HG02623 (cell line): ENCODE data around the gene CENPT.
"Not testable (repeated sequence)": the region's sequence is repeated elsewhere in the genome, so short reads cannot be mapped to it uniquely, and the experiment has no call there.

Experiments used
- ATAC-seq: cut with Tn5 transposase; IDR thresholded peaks from one replicate; pipeline ENCODE4 v1.9.1; 2021; ENCODE audit warnings: moderate library complexity; ENCODE audit not compliant: unreplicated experiment

The CENPT gene

DNA sequence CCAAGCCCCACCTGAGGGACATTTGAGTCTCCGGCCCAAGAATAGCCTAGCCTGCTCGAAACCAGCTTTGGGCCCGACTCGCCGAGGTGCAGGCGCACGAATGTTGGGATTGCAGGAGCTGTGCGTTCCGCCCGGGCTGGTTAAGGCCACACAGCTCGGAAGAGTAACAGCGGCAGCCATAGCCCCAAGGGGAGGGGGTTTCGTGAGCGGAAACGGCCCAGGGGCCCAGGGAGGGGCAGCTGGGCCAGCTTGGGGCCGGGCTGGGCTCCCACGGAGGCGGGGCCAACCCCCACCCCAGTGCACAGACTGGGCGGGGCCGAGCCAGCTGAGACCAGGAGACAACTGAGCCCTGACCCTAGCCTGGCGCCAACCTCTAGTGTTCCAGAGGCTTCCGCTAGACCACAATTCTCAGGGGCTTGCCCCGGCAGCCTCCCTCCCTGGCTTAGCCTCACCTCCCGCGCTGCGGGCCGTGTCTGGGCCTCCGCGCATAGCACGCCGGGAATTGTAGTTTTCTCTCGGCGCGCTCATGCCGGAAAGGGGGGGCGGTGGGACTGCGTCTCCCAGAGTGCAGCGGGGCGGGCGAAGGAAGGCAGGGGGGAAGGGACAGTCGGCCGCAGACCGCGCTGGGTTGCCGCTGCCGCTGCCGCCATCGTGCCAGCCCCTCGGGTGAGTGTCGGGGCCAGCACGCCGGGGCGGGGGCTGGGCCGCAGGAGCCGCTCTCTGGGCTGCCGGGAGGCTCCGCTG lies 1.0 kb downstream of the CENPT start, which contains the start of gene NUTF2:
Gene NUTF2 (plus strand): TSS at position 614 of the 744 bp plus-strand sequence. CDS start 18,198 bp downstream, outside the sequence.
- peak; percentile 61 for ATAC-seq

DNA sequence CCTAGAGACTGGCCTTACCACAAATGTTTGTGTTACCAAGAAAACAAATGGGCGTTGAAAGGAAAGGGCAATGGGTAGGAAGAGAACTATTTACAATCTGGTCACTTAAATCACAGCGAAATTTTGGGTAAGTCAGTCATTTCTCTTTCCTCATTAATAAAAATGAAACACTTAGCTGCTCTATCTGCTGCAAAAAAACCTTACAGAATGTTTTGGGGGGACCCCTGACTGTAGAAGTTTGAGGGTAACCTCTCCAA lies 1.5 kb downstream of the CENPT start:
- ATAC-seq, result no peak

DNA sequence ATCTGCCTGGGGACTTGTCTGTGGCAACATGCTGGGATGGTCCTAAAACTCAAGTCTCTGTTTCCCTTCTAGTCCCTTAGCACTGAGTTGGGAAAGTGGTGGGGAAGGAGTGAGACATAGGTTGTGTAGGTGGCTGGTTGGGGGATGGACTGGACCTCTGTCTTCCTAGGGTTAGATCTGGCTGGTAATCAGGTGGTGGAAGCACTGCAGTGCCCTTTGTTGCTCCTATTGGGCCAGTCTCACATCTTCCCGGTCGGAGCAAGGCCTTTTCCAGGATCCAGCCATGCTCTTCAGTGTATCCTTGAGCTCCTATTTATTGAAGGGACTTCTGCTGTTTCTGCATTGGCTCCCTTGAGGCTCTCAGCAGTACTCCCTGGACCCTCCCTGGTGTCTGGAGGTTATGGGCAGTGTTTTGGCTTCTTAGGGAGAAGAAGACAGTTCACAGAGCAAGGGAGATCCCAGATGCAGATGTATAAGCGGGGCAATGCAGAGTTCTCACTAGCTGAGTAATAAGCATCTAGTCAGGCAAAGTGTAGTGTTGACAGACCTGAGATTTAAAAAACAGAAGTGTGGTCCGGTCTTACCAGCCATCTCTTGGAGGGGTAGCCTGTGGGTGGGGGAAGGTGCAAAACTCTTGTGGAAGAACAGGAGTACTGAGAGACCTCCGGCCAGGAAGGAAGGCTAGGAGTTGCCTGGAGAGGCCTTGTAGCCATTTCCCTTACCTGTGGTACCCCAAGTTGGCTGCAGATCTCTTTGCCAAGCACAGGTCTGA lies 2.0 kb downstream of the CENPT start:
- no peak for ATAC-seq

DNA sequence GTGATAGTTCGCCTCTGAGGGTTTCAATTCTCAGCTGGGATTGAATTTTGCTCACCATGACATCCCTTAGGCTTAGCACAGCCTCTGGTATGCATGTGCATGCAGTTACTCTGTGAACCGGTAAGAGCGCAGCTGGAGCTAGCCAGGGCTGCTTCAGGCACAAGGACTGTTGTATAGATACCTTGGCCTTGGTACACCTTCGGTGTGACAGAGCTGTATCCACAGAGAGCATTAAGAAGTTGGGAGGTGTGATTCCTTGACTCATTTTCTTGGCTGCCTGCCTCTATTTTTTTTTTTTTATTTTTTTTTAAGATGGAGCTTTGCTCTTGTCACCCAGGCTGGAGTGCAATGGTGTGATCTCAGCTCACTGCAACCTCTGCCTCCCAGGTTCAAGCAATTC lies 3.0 kb downstream of the CENPT start:
- no peak for ATAC-seq

DNA sequence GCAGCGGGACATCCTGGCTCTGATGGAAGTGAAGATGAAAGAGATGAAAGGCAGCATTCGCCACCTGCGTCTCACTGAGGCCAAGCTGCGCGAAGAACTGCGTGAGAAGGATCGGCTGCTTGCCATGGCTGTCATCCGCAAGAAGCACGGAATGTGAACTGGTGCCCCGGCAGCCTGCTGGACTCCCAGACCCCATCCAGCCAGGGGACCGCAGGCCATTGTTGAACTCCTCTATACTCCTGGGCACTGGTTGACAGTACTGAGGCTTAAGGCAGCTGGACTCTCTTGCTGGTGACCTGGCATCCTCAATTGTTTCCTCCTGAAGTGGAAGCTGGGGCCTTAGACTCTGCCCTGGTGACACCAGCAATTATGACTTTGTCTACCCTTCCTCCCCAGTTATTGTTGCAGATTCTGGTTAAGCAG lies 4.1 kb downstream of the CENPT start:
- ATAC-seq, result no peak

DNA sequence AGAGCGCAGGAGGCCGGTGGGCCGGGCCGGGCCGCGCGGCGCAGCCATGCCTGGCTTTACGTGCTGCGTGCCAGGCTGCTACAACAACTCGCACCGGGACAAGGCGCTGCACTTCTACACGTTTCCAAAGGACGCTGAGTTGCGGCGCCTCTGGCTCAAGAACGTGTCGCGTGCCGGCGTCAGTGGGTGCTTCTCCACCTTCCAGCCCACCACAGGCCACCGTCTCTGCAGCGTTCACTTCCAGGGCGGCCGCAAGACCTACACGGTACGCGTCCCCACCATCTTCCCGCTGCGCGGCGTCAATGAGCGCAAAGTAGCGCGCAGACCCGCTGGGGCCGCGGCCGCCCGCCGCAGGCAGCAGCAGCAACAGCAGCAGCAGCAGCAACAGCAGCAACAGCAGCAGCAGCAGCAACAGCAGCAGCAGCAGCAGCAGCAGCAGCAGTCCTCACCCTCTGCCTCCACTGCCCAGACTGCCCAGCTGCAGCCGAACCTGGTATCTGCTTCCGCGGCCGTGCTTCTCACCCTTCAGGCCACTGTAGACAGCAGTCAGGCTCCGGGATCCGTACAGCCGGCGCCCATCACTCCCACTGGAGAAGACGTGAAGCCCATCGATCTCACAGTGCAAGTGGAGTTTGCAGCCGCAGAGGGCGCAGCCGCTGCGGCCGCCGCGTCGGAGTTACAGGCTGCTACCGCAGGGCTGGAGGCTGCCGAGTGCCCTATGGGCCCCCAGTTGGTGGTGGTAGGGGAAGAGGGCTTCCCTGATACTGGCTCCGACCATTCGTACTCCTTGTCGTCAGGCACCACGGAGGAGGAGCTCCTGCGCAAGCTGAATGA lies 4.8 kb downstream of the CENPT start:
- peak; percentile 6 for ATAC-seq

DNA sequence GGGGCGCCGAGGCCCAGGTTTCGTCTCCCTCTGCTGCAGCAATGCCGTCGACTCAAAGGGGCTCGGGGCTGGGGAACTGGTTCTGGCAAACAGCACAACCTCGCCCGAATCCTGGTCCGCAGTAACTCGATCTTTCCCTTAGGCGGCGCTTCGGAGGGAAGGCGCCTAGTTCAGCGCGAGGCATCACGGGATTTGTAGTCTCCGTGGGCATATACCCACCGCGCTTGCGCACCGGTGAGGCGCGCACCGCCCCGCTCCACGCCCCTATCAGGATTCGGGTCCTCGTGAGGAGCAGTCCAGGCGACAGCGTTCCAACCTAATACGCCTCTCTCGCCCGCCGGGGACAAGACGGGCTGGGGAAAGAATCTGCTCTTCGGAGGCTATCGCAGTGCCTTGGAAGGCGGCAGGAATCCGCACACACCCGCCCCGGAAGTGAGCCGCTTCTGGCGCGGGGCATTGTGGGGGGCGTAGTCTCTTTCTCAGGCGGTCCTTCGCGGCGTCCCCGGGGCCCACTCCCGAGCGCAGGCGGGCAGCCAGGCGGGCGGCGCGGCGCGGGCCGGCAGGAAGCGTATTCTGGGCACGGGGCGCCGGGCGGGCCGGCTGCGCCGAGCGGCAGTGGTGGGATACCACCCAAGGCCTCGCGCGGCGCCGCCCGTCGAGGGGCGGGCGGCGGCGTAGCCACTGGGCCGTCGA lies 5.5 kb downstream of the CENPT start, which contains the start of gene THAP11:
Gene THAP11 (plus strand): TSS at position 505 of the 693 bp plus-strand sequence. CDS start 235 bp downstream, outside the sequence.
- peak; percentile 38 for ATAC-seq

DNA sequence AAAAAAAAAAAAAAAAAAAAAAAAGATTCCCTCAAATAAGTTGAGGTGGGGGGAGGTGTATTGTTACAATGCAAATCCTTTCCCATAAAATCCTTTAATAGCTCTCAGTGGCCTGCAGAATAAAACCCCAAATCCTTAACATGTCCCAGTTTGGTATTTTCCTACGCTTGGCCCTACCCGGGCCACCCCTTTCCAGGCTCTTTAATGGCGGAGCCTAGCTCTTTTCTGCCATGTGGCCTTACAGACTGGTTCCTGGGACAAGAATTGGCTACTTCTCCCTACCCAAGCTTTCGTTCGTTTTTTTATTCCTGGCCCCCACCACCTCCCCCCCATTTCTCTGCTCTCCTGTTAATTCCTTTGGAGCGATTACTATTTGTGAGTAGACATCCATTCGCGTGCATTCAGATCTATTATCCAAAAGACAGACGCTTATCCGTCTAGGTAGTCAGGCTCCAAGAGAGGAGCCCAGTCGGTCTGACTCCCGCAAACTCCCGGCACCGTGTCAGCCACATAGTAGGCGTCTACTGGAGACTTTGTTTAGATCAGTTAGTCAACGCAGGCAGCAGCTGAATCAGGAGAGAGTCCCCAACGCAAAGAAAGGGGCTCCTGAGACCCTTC lies 6.2 kb downstream of the CENPT start:
- no peak for ATAC-seq

DNA sequence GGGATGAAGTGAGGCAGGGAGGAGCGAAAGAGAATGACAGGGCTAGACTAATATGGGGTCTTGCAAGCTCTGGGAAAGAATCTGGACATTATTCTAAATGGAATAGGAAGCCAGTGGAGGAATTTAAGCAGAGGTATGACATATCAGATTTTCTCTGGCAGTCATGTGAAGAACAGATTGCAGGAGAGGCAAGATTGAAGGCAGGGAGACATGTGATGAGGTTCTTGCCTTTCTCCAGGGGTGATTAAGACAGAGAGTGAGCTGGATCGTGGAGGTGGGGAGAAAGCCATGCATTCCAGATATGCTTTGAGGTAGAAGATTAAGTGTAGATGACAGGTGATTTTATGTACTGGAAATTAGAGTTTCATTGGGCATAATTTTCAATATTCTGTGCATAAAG lies 9.7 kb downstream of the CENPT start:
- ATAC-seq, result no peak

DNA sequence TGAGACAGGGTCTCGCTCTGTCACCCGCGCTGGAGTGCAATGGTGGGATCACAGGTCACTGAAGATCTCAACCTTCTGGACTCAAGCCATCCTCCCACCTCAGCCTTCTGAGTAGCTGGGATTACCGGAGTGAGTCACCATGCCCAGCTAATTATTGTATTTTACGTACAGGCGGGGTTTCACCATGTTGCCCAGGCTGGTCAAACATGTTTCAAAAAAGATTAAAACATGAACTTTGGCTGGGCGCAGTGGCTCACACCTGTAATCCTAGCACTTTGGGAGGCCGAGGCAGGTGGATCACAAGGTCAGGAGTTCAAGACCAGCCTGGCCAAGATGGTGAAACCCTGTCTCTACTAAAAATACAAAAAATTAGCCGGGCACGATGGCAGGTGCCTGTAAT lies 10.3 kb downstream of the CENPT start:
- not testable (repeated sequence) for ATAC-seq

DNA sequence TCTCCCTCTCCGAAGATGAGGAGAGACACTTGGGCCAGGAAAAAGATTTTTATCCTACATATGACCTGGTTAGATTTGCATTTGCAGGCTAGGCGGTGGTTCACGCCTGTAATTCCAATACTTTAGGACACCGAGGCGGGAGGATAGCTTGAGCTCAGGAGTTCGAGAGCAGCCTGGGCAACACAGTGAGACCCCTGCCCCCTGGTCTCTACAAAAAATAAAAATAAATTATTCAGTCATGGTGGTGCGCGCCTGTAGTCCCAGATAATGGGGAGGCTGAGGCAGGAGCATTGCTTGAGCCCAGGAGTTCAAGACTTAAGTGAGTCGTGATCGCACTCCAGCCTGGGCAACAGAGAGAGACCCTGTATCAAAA lies 13.3 kb downstream of the CENPT start:
- no peak for ATAC-seq

DNA sequence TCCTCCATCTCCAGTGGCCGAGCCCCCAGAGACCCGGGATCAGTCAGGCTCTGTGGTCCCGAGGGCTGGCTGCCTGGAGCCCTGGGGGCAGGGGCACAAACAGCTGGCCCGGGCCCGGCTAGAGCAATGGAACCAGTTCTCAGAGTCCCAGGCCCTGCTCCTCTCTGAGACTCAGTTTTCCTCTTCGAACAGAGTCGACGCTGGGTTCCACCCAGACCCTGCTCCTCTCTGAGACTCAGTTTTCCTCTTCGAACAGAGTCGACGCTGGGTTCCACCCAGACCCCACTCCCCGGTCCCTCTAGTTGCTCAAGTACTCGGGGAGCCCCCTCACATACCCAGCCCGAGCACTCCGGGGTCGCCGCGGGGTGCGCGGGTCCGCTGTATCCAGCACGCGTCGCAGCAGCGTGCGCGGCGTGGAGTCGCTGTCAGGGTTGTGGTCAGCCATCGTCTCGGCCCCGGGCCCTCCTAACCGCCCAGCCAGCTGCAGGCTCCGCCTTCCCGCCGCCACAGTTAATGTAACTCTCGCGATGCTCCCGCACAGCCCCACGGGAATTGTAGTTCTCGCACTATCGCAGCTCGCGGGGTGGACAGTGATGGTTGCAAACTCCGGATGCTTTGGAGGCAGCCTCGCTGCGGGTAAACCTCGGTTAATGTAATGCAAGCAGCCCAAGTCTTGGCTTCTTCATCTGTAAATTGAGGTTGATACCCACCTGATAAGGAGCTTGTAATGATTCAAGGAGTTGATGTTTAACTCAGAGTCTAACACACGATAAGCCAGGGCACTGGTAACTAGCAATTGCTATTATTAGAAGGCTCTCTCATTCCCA lies 13.9 kb downstream of the CENPT start:
- ATAC-seq, result peak; percentile 96

DNA sequence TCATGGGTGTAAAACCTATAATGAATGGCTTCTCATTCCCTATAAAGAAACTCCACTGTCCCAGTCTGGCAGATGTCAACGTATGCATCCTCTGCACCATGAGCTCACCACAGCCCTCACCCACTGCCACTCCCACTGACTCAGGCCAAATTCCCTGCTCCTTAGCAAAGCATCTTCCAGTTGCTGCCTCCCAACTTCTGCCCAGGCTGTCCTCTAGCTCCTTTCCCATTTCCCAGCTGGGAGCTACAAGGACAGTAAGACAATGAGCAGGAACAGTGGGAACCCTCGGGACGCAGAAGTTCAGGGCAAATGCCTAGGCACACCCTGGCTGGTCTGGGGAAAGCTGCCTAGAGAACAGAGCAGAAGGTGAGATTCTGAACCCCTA lies 14.5 kb downstream of the CENPT start:
- ATAC-seq, result no peak

DNA sequence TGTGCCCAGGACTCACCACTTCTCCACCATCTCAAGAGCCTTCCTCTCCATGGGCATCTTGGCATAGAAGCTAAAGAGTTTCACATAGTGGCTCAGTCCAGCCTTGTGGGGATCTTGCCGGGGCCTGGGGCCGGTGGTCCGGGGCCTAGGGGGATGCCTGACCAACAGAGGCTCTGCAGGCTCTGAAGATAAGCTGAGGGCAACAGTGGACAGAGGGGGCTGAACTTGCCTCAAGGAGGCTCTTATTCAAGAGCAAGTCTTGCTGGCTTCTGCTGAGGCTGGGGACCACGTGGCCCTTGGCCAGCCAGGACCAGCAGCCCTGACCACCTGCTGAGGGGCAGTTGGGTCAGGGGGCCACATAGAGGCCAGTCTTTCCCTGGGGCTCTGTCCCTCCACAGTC lies 18.8 kb downstream of the CENPT start:
- no peak for ATAC-seq

DNA sequence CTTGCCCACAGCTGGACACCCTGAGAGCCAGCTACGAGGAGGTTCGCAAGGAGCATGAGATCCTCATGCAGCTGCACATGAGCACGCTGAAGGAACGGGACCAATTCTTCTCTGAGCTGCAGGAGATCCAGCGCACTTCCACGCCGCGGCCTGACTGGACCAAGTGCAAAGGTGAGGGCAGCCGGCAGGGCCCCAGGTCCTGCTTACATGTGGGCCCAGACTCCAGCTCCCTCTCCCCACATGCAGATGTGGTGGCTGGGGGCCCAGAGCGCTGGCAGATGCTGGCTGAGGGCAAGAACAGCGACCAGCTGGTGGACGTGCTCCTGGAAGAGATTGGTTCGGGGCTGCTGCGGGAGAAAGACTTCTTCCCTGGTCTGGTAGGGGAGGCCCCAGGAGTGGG lies 21.6 kb downstream of the CENPT start:
- ATAC-seq, result no peak

DNA sequence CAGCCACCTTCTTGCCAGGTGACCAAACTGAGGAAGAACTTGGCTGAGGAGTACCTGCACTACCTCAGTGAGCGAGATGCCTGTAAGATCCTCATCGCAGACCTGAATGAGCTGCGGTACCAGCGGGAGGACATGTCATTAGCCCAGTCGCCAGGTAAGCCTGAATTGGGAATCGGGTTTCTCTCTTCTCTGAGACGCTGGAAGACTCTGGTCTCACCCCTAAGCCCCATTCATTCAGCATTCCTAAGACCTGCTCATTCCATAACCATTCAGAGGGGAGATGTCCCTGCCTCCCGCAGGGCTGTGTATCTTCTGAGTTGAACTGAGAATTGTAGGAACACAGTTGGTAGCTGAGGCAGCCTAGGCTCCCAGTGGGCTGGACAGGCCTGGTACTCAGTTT lies 22.4 kb downstream of the CENPT start:
- ATAC-seq, result no peak

DNA sequence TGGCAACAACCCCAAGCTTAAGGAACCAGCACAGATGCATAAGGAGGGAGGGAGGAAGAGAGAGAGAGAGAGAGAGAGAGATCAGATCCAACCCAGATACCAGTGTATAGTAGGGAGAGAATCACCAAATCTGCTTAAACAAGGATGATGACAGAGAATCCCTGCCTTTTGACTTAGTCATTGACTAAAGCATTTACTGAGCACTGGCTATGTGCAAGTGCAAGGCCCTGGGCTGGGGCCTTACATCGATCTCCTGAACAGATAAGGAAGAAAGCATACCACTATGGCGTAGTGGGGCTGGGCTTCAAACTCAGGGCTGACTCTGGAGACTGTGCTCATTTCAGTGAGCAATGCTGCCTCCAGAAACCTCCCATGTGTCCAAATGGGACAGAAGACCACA lies 25.0 kb downstream of the CENPT start:
- ATAC-seq, result no peak

DNA sequence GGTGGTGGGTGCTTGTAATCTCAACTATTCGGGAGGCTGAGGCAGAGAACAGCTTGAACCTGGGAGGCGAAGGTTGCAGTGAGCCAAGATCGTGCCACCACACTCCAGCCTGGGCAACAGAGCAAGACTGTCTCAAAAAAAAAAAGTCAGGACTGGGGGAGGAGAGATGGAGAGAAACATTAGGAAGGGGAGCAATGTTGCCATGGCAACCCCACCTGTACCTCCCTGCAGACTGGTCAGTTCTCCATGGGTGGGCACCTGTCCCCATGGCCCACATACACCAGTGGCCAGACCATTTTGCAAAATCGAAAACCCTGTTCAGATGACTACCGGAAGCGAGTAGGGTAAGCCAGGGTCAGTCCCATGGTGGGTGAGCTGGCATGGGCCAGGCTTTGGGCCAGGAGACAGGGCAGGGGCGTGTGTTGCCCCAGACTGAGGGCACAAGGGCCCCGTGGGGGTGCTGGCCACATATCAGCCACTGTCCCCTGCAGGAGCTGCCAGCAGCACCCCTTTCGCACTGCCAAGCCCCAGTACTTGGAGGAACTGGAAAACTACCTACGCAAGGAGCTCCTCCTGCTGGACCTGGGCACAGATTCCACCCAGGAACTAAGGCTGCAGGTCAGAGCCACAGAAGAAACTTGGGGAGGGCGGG lies 26.8 kb downstream of the CENPT start:
- ATAC-seq, result no peak

DNA sequence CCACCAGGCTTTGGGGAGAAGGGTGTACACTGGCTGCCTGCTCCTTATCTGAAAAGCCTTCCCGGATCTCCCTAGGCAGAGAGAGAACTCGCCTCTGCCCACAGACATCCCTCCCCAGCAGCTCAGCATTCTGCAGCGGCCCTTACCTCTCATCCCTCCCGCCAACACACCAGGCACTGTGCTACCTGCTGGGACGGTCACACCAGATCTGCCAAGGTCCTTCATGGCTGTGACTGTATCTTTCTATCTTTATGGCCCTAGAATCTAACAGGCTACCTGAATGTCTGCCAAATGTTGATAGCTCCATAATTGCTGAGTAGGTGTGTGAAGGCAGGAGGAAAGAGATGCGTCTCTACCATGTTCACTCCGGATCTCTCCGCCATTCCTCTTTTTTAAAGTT lies 32.9 kb downstream of the CENPT start:
- ATAC-seq, result no peak
